K562 (cell line): ENCODE results near the gene TCAF1. TPM values are rescaled to one million over a fixed set of nuclear protein-coding genes. Genes with fewer than 3 reads are reported as not detected.

Experiments
- ATAC-seq: fragments of 200-7000 bp; cut with Tn5 transposase; 3 replicates; pipeline ENCODE4 v1.9.1; 2020; ENCODE audit warnings: moderate library complexity
- BruUV-seq: library from RNA; stranded (reverse); fragments of 400-500 nt; replicated peaks from 2 replicates; lab custom pipeline; 2021; lab: Mats Ljungman, UMichigan
- CTCF ChIA-PET: fragments of 300-600 bp; formaldehyde crosslinking; extraction: SDS; loops from one replicate; lab custom pipeline; 2021; ENCODE audit warnings: low intra/inter-chr PET ratio; lab: Yijun Ruan, JAX
- POLR2A ChIA-PET: fragments of 300-600, 350-650 bp; sonication (Branson Sonifier 250); formaldehyde crosslinking; extraction: SDS; loops from one replicate; lab custom pipeline; 2021; ENCODE audit warnings: antibody characterized with exemption, inconsistent platforms; lab: Yijun Ruan, JAX
- DNase-seq, 4 experiments: peaks; one replicate each; pipeline versions ENCODE4 v3.0.0 to v3.0.0-alpha.2; 2011 to 2018; ENCODE audit warnings: low spot score in 3 of 4, mixed read lengths in 3 of 4; ENCODE audit errors: extremely low read depth in 1 of 4
- FAIRE-seq: peaks from 2 replicates; lab custom pipeline; 2011; peaks lifted over from hg19 to GRCh38; lab: Jason Lieb, UNC
- H2AFZ ChIP-seq: 2 replicates; pipeline ENCODE4 v1.6.0; 2011; ENCODE audit warnings: low read depth, low read length, control low read depth, inconsistent platforms
- H3K27ac ChIP-seq: fragments of 200-600 bp; 3 replicates; pipeline ENCODE4 v1.8.0; 2011; ENCODE audit warnings: low read depth, mild to moderate bottlenecking, control low read depth, inconsistent platforms, low read length, moderate library complexity, mixed read lengths; ENCODE audit errors: extremely low read depth
- H3K27me3 ChIP-seq, 2 experiments: fragments of 300-600 bp in 1 of 2; 2 replicates in 1 of 2; 3 replicates in 1 of 2; pipeline versions ENCODE4 v1.6.0 to v1.8.0; 2011; ENCODE audit warnings: inconsistent platforms in 2 of 2, low read length in 2 of 2, mild to moderate bottlenecking in 1 of 2, mixed read lengths in 1 of 2, moderate library complexity in 1 of 2; ENCODE audit not compliant: control insufficient read depth in 2 of 2, insufficient read depth in 2 of 2
- H3K36me3 ChIP-seq: fragments of 300-600 bp; 3 replicates; pipeline ENCODE4 v1.8.0; 2011; ENCODE audit warnings: mild to moderate bottlenecking, low read length, inconsistent platforms; ENCODE audit not compliant: control insufficient read depth, insufficient read depth
- H3K4me1 ChIP-seq, 2 experiments: fragments of 200-600 bp in 1 of 2; replicated peaks in 1 of 2; 2 replicates in 1 of 2; 3 replicates in 1 of 2; pipeline versions ENCODE4 v1.5.1 to v1.8.0; 2011; ENCODE audit warnings: inconsistent platforms in 2 of 2, low read length in 2 of 2, mild to moderate bottlenecking in 1 of 2, mixed read lengths in 1 of 2, moderate library complexity in 1 of 2; ENCODE audit not compliant: control insufficient read depth in 2 of 2, insufficient read depth in 2 of 2
- H3K4me2 ChIP-seq: 2 replicates; pipeline ENCODE4 v1.6.1; 2011; ENCODE audit warnings: low read length, control low read depth, inconsistent platforms, mixed read lengths; ENCODE audit not compliant: insufficient read depth
- H3K4me3 ChIP-seq: fragments of 200-600 bp; sonication (generic), shearing (Covaris generic); 2 replicates; pipeline ENCODE4 v1.5.1; 2016; ENCODE audit warnings: control low read depth, inconsistent platforms
- H3K79me2 ChIP-seq: fragments of 200-600 bp; 3 replicates; pipeline ENCODE4 v1.8.0; 2011; ENCODE audit warnings: low read length, inconsistent platforms; ENCODE audit not compliant: control insufficient read depth, insufficient read depth
- H3K9ac ChIP-seq, 2 experiments: 2 replicates each; pipeline versions ENCODE4 v1.6.0 to v1.6.1; 2011; ENCODE audit warnings: low read depth in 2 of 2, low read length in 2 of 2, control low read depth in 1 of 2, inconsistent platforms in 1 of 2, mild to moderate bottlenecking in 1 of 2, mixed read lengths in 1 of 2; ENCODE audit not compliant: insufficient read depth in 1 of 2
- H3K9me1 ChIP-seq: one replicate; pipeline ENCODE4 v1.6.0; 2011; ENCODE audit warnings: inconsistent platforms, mild to moderate bottlenecking, low read length, moderate library complexity; ENCODE audit not compliant: control insufficient read depth, insufficient read depth
- H3K9me3 ChIP-seq: replicated peaks from 2 replicates; pipeline ENCODE4 v1.5.1; 2011; ENCODE audit warnings: low read depth, low read length, inconsistent platforms; ENCODE audit not compliant: control insufficient read depth, insufficient read depth
- H4K20me1 ChIP-seq: replicated peaks from 2 replicates; pipeline ENCODE4 v1.6.1; 2011; ENCODE audit warnings: low read length, inconsistent platforms, mixed read lengths; ENCODE audit not compliant: control insufficient read depth, insufficient read depth
- CTCFL ChIP-seq: IDR thresholded peaks from 2 replicates; pipeline ENCODE4 v1.6.1; 2011; ENCODE audit warnings: borderline replicate concordance, low read depth, mild to moderate bottlenecking, moderate library complexity, low read length; ENCODE audit not compliant: insufficient read depth, poor library complexity, severe bottlenecking
- NFIC ChIP-seq: fragments of 450-650 bp; IDR thresholded peaks from 2 replicates; pipeline ENCODE4 v1.6.1; 2017; ENCODE audit warnings: mild to moderate bottlenecking, inconsistent platforms
- WGBS: fragments of 100-300 bp; shearing (Covaris generic); methylation state at CpG from one replicate; pipeline ENCODE4 v1.1.6; 2016; ENCODE audit warnings: low coverage, mixed read lengths; ENCODE audit not compliant: insufficient coverage; ENCODE audit errors: missing lambda C conversion rate; 5-methylcytosine and 5-hydroxymethylcytosine counted together
- in situ Hi-C: fragments of 300-500 bp; cut with MboI; formaldehyde crosslinking; loops from 4 replicates; pipeline ENCODE4 v1.15.0; 2018; ENCODE audit warnings: inconsistent platforms, mixed read lengths
- intact Hi-C: fragments of 100-400 bp; cut with micrococcal nuclease; formaldehyde crosslinking; loops from 2 replicates; pipeline ENCODE4 v1.14.2; 2022
- polyA plus RNA-seq, 8 experiments: library from polyadenylated mRNA; depleted of rRNA in 4 of 8; stranded (reverse) in 5 of 8; unstranded in 3 of 8; fragments of >200 nt; fragmentation: Nextera tagmentation in 2 of 8; fragmentation: Illumina TruSeq in 1 of 8; extraction: Ambion mirVana in 2 of 8; extraction: Trizol in 1 of 8; gene quantifications; 2 replicates each; pipeline versions ENCODE4 v1.2.1 to v1.2.3, GENCODE V29; 2011 to 2014; ENCODE audit warnings: inconsistent platforms in 1 of 8, missing spikeins in 1 of 8
- total RNA-seq, 7 experiments: library from RNA; depleted of rRNA in 6 of 7; stranded (reverse); fragments of >200 nt in 6 of 7; fragmentation: Illumina TruSeq in 2 of 7; extraction: Trizol in 2 of 7; gene quantifications; 2 replicates each; pipeline versions ENCODE4 v1.2.1 to v1.2.3, GENCODE V29; 2011 to 2021; ENCODE audit warnings: low replicate concordance in 1 of 7

TCAF1 gene
- total and polyA plus RNA-seq, 9 of the 15 experiments (the other 6 are each of a cell fraction or from before 2014, with no cell fraction given), result 6.2 to 52.2 (median 24.4) TPM

- Histone ChIP-seq H3K27me3 (peaks cover 6 to 8% of the 10 kb centered on the region in 2 experiments; a peak in 4 of 5 replicates), H3K9ac (no peak overlapping the region), H3K36me3 (no peaks in the 10 kb centered on the region), H3K27ac (no peak overlapping the region), H3K4me3 (no peak overlapping the region), H3K4me2 (no peak overlapping the region), H3K9me3 (no peaks in the 10 kb centered on the region), H2AFZ (peak overlapping the region; percentile 55; the same call in 1 of the 2 replicates), H4K20me1 (no peaks in the 10 kb centered on the region), H3K79me2 (peaks cover 5% of the 10 kb centered on the region), H3K9me1 (no peaks in the 10 kb centered on the region), H3K4me1 (peaks cover 0 to 10% of the 10 kb centered on the region in 2 experiments; a peak in 4 of 5 replicates)
- FAIRE-seq (no peak), DNase-seq (peak in 3 of 4 experiments; percentile 34 to 46 (median 38)), ATAC-seq (no peak)
- intact Hi-C loops (loop anchor here (10.0 kb wide), 1 partner anchor 499 kb away; the partner anchor contains the start of gene NOBOX), in situ Hi-C loops (no loop called here)
- ChIA-PET POLR2A (interaction anchor here (0.6 to 0.7 kb wide), 3 partner anchors 12 to 939 kb away, joined by 3 to 4 read pairs (median 3); no protein-coding TSS in a partner anchor), CTCF (no interaction called here)
- TF ChIP-seq CTCFL, result no peak
- peak; percentile 67 for TF ChIP-seq NFIC
- no TSS peak for BruUV-seq
- 10% methylated on average over 9 of the region's 9 CpGs for WGBS
These were observed 4.2 kb upstream of the TCAF1 start for GRCh38 chr7:143906151-143906550.
